IMR-90 (cell line): ENCODE results near the gene FBXO41. TPM values are rescaled to one million over a fixed set of nuclear protein-coding genes. Genes with fewer than 3 reads are reported as not detected.

Experiments
- ATAC-seq: fragments of 200-7000 bp; cut with Tn5 transposase; 2 replicates; pipeline ENCODE4 v1.9.1; 2020; ENCODE audit warnings: low read depth, mild to moderate bottlenecking, moderate library complexity
- BruUV-seq: library from RNA; stranded (reverse); fragments of 400-500 nt; replicated peaks from 2 replicates; lab custom pipeline; 2021; lab: Mats Ljungman, UMichigan
- CTCF ChIA-PET: fragments of 300-600 bp; formaldehyde crosslinking; extraction: SDS; loops from one replicate; lab custom pipeline; 2021; ENCODE audit warnings: antibody characterized with exemption; lab: Yijun Ruan, JAX
- POLR2A ChIA-PET: fragments of 300-600 bp; sonication (Branson Sonifier 250); formaldehyde crosslinking; loops from one replicate; lab custom pipeline; 2022; ENCODE audit warnings: antibody characterized with exemption; ENCODE audit not compliant: unreplicated experiment; lab: Charles Lee
- DNase-seq: peaks from one replicate; pipeline ENCODE4 v3.0.0; 2013
- H2AFZ ChIP-seq: replicated peaks from 2 replicates; pipeline ENCODE3; 2013; ENCODE audit warnings: low read length, mild to moderate bottlenecking; ENCODE audit not compliant: poor library complexity
- H2AK5ac ChIP-seq: 2 replicates; pipeline ENCODE4 v1.6.1; 2013; ENCODE audit warnings: low read depth, low read length, inconsistent platforms
- H2AK9ac ChIP-seq: replicated peaks from 2 replicates; pipeline ENCODE3; 2013; ENCODE audit warnings: mild to moderate bottlenecking, low read depth, low read length, moderate library complexity; ENCODE audit not compliant: poor library complexity
- H2BK120ac ChIP-seq: 2 replicates; pipeline ENCODE4 v1.6.1; 2013; ENCODE audit warnings: low read depth, low read length, inconsistent platforms
- H2BK15ac ChIP-seq: 3 replicates; pipeline ENCODE4 v1.6.1; 2013; ENCODE audit warnings: low read depth, low read length, inconsistent platforms
- H2BK20ac ChIP-seq: 2 replicates; pipeline ENCODE4 v1.6.1; 2013; ENCODE audit warnings: low read depth, mild to moderate bottlenecking, inconsistent platforms, low read length, moderate library complexity
- H2BK5ac ChIP-seq: 2 replicates; pipeline ENCODE4 v1.6.1; 2013; ENCODE audit warnings: mild to moderate bottlenecking, low read depth, low read length, inconsistent platforms; ENCODE audit not compliant: poor library complexity, severe bottlenecking
- H3K14ac ChIP-seq: replicated peaks from 2 replicates; pipeline ENCODE4 v1.6.1; 2013; ENCODE audit warnings: low read depth, low read length, inconsistent platforms
- H3K18ac ChIP-seq: 2 replicates; pipeline ENCODE4 v1.6.1; 2013; ENCODE audit warnings: low read depth, low read length, control low read depth
- H3K23ac ChIP-seq: 2 replicates; pipeline ENCODE4 v1.6.1; 2013; ENCODE audit warnings: low read depth, low read length, inconsistent platforms
- H3K27ac ChIP-seq: 2 replicates; pipeline ENCODE4 v1.5.1; 2013; ENCODE audit warnings: mild to moderate bottlenecking, control low read depth, low read length; ENCODE audit not compliant: insufficient read depth
- H3K27me3 ChIP-seq: 2 replicates; pipeline ENCODE4 v1.6.1; 2013; ENCODE audit warnings: low read length; ENCODE audit not compliant: control insufficient read depth, insufficient read depth
- H3K36me3 ChIP-seq: 2 replicates; pipeline ENCODE4 v1.6.1; 2013; ENCODE audit warnings: low read length, mixed read lengths; ENCODE audit not compliant: control insufficient read depth, insufficient read depth
- H3K4ac ChIP-seq: 2 replicates; pipeline ENCODE4 v1.6.1; 2013; ENCODE audit warnings: low read depth, low read length, inconsistent platforms
- H3K4me1 ChIP-seq: 2 replicates; pipeline ENCODE4 v1.6.1; 2013; ENCODE audit warnings: low read length, mixed read lengths; ENCODE audit not compliant: control insufficient read depth, insufficient read depth
- H3K4me2 ChIP-seq: 2 replicates; pipeline ENCODE4 v1.6.1; 2013; ENCODE audit warnings: low read depth, mild to moderate bottlenecking, control low read depth, low read length, moderate library complexity
- H3K4me3 ChIP-seq: 2 replicates; pipeline ENCODE4 v1.5.1; 2013; ENCODE audit warnings: low read depth, mild to moderate bottlenecking, control low read depth, low read length, moderate library complexity; ENCODE audit not compliant: insufficient read depth
- H3K56ac ChIP-seq: 2 replicates; pipeline ENCODE4 v1.6.1; 2013; ENCODE audit warnings: low read length, inconsistent platforms; ENCODE audit not compliant: insufficient read depth; ENCODE audit errors: extremely low read depth
- H3K79me1 ChIP-seq, 2 experiments: 2 replicates each; pipeline ENCODE4 v1.6.1; 2013; ENCODE audit warnings: low read length in 2 of 2, inconsistent platforms in 1 of 2, low read depth in 1 of 2
- H3K9ac ChIP-seq: 2 replicates; pipeline ENCODE4 v1.6.1; 2013; ENCODE audit warnings: low read depth, low read length, control low read depth
- H3K9me1 ChIP-seq: 2 replicates; pipeline ENCODE4 v1.6.1; 2013; ENCODE audit warnings: low read length, inconsistent platforms; ENCODE audit not compliant: insufficient read depth
- H3K9me3 ChIP-seq: 2 replicates; pipeline ENCODE4 v1.6.1; 2013; ENCODE audit warnings: low read length; ENCODE audit not compliant: control insufficient read depth, insufficient read depth
- H4K20me1 ChIP-seq: 2 replicates; pipeline ENCODE4 v1.6.1; 2013; ENCODE audit warnings: low read length, inconsistent platforms; ENCODE audit not compliant: insufficient read depth
- H4K5ac ChIP-seq: 2 replicates; pipeline ENCODE4 v1.6.1; 2013; ENCODE audit warnings: mild to moderate bottlenecking, low read depth, low read length, control low read depth
- H4K8ac ChIP-seq, 2 experiments: 2 replicates each; pipeline ENCODE4 v1.6.1; 2013; ENCODE audit warnings: low read depth in 2 of 2, low read length in 2 of 2, control low read depth in 1 of 2, inconsistent platforms in 1 of 2
- H4K91ac ChIP-seq: 2 replicates; pipeline ENCODE4 v1.6.1; 2013; ENCODE audit warnings: low read depth, low read length, inconsistent platforms; ENCODE audit not compliant: insufficient read depth
- FOS ChIP-seq: fragments of 150-350 bp; IDR thresholded peaks from 2 replicates; pipeline ENCODE4 v1.6.1; 2016; ENCODE audit warnings: low read depth, low read length
- MXI1 ChIP-seq: IDR thresholded peaks from 2 replicates; pipeline ENCODE4 v1.6.1; 2012; ENCODE audit warnings: low read depth, mild to moderate bottlenecking, low read length, moderate library complexity, borderline replicate concordance
- WGBS, 2 experiments: methylation state at CpG; one replicate each; pipeline versions ENCODE4 v1.1.5 to v1.1.7; 2013; ENCODE audit warnings: missing lambda C conversion rate in 2 of 2; ENCODE audit not compliant: insufficient read length in 1 of 2; ENCODE audit errors: extremely low coverage in 2 of 2; 5-methylcytosine and 5-hydroxymethylcytosine counted together
- dilution Hi-C: fragments of 300-500 bp; cut with HindIII; formaldehyde crosslinking; loops from one replicate; pipeline ENCODE4 v1.14.3; 2018; ENCODE audit warnings: low sequenced_read_pairs; ENCODE audit not compliant: unreplicated experiment
- in situ Hi-C: fragments of 300-500 bp; cut with MboI; formaldehyde crosslinking; loops from 3 replicates; pipeline ENCODE4 v1.14.3; 2019; ENCODE audit warnings: low sequenced_read_pairs, inconsistent platforms, mixed read lengths
- intact Hi-C: fragments of 100-400 bp; cut with micrococcal nuclease; formaldehyde crosslinking; loops from 2 replicates; pipeline ENCODE4 v1.10.0; 2022
- polyA plus RNA-seq, 3 experiments: library from polyadenylated mRNA; depleted of rRNA; stranded (reverse); fragments of >200 nt; gene quantifications; 2 replicates each; pipeline ENCODE4 v1.2.3, GENCODE V29; 2012; ENCODE audit warnings: low replicate concordance in 1 of 3
- total RNA-seq: library from RNA; depleted of rRNA; stranded (reverse); fragments of >200 nt; gene quantifications from 2 replicates; pipeline ENCODE4 v1.2.3, GENCODE V29; 2012
- TF ChIP-seq, protein P1 (sequence below): fragments of 150-350 bp; IDR thresholded peaks from 2 replicates; pipeline ENCODE4 v1.6.1; 2017; ENCODE audit warnings: mild to moderate bottlenecking, antibody characterized with exemption, low read length, low read depth

FBXO41 gene
- total and polyA plus RNA-seq, 2 of the 4 experiments (the other 2 are of a cell fraction) = 0.54 to 3.7 TPM

DNA sequence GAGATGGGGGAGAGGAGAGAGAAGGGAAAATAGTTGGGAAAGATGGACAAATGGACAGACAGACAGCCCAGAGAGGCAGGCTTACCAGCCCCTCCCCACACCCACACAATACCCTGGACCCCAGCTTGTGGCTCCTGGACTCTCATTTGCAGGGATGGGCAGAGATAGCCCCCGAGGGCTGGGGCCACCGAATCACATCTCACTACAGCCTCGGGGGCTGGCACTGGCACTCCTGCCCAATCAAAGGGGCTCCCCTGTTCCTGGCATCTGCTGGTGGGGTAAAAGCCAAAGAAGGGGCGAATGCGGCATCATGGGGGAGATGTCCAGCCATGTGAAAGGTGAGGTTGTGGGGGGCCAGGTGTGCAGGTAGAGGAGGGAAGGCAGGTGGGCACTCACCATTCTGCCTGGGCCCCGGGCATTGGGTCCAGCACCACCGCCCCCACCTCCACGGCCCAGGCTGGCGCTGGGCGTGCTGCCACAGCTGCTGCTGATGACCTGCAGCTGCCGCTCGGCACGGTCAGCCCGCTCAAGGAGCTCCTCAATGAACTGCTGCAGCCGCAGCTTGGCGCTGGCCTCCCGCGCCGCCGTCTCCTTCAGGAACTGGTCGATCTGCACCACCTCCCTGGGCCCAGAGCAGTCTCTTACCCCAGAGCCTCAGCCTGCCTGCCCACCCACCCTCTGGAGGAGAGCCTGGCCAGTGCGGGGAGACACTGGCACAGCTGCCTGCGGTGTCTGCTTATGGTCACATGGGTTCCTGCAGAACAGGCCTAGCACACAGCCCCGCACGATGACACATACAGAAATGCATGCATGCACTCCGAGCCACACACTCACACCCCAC, 18.0 kb downstream of the FBXO41 start:
- Histone ChIP-seq H3K27ac (no peak overlapping the region), H3K4me3 (no peak overlapping the region), H2AK5ac (no peak overlapping the region), H3K23ac (no peak overlapping the region), H3K56ac (no peak overlapping the region), H3K9me1 (peaks cover 6% of the 10 kb centered on the region; the same call in 1 of the 2 replicates), H3K4me1 (no peaks in the 10 kb centered on the region), H2BK120ac (no peak overlapping the region), H3K4ac (no peak overlapping the region), H4K5ac (no peak overlapping the region), H4K20me1 (peaks cover 10% of the 10 kb centered on the region; the same call in 1 of the 2 replicates), H3K36me3 (peaks cover 3% of the 10 kb centered on the region), H3K27me3 (peaks cover 25% of the 10 kb centered on the region), H3K79me1 (no peaks in the 10 kb centered on the region), H4K8ac (no peak overlapping the region), H2BK20ac (no peak overlapping the region), H3K4me2 (no peak overlapping the region), H2AFZ (no peak overlapping the region), H3K9me3 (no peaks in the 10 kb centered on the region), H3K18ac (no peak overlapping the region), H2BK5ac (no peak overlapping the region), H2AK9ac (no peak overlapping the region), H3K9ac (no peak overlapping the region), H4K91ac (no peak overlapping the region), H2BK15ac (no peak overlapping the region), H3K14ac (no peak overlapping the region)
- POLR2A ChIA-PET = no interaction called here
- 65% methylated on average over 11 of the region's 26 CpGs; no CpG with 5 or more reads in 1 of the 2 experiments for WGBS, 2 experiments
- ATAC-seq (peak; percentile 69), DNase-seq (peak; percentile 65)
- no peak for TF ChIP-seq FOS
- no peak for TF ChIP-seq MXI1
- TF ChIP-seq, protein P1, sequence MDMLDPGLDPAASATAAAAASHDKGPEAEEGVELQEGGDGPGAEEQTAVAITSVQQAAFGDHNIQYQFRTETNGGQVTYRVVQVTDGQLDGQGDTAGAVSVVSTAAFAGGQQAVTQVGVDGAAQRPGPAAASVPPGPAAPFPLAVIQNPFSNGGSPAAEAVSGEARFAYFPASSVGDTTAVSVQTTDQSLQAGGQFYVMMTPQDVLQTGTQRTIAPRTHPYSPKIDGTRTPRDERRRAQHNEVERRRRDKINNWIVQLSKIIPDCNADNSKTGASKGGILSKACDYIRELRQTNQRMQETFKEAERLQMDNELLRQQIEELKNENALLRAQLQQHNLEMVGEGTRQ = peak; percentile 39; the same call in 1 of the 2 replicates
- CTCF ChIA-PET = no interaction called here
- intact Hi-C loops (no loop called here), in situ Hi-C loops (no loop called here), dilution Hi-C loops (no loop called here)
- no TSS peak for BruUV-seq
